Esophagus squamous epithelium (tissue), 5 donors: ENCODE measurements around the gene ISG15. TPM values are rescaled to one million over a fixed set of nuclear protein-coding genes. Genes with fewer than 3 reads are reported as not detected.

Experiments
- DNase-seq: peaks from one replicate; lab custom pipeline; 2025; lab: John Stamatoyannopoulos, UW
- H3K27ac ChIP-seq, 4 donors: fragments of 200-600 bp; sonication (generic); one replicate each; pipeline ENCODE4 v1.5.1; 2016 to 2019; ENCODE audit warnings: mild to moderate bottlenecking in 1 of 4
- H3K27me3 ChIP-seq, 4 donors: fragments of 200-600 bp; sonication (generic); 1 replicate in 3 of 4; 2 replicates in 1 of 4; pipeline versions ENCODE4 v1.5.1 to v1.6.0; 2017 to 2021; ENCODE audit warnings: antibody characterized with exemption in 1 of 4
- H3K36me3 ChIP-seq, 3 donors: fragments of 200-600 bp; sonication (generic); one replicate each; pipeline ENCODE4 v1.5.1; 2016 to 2019
- H3K4me1 ChIP-seq, 3 donors: fragments of 200-600 bp; sonication (generic); one replicate each; pipeline ENCODE4 v1.5.1; 2017 to 2019
- H3K4me3 ChIP-seq, 4 donors: fragments of 200-600 bp; sonication (generic); 1 replicate in 3 of 4; 2 replicates in 1 of 4; pipeline ENCODE4 v1.5.1; 2016 to 2019; ENCODE audit warnings: mild to moderate bottlenecking in 2 of 4, moderate library complexity in 1 of 4
- H3K9me3 ChIP-seq, 3 donors: fragments of 200-600 bp; sonication (generic); one replicate each; pipeline ENCODE4 v1.5.1; 2016 to 2019
- CTCF ChIP-seq, 6 experiments: fragments of 450-650 bp in 4 of 6; fragments of 200-600 bp in 2 of 6; sonication (generic) in 2 of 6; IDR thresholded peaks; one replicate each; pipeline ENCODE4 v1.5.1; 2016 to 2019; ENCODE audit warnings: antibody characterized with exemption in 6 of 6, mild to moderate bottlenecking in 4 of 6, moderate library complexity in 4 of 6
- POLR2A ChIP-seq, 4 donors: fragments of 450-650 bp; IDR thresholded peaks; one replicate each; pipeline ENCODE4 v1.6.1; 2017; ENCODE audit warnings: antibody characterized with exemption in 4 of 4, mild to moderate bottlenecking in 4 of 4, moderate library complexity in 3 of 4
- WGBS, 2 donors: methylation state at CpG; one replicate each; pipeline ENCODE4 v1.1.5; 2018; 5-methylcytosine and 5-hydroxymethylcytosine counted together
- intact Hi-C: fragments of 100-400 bp; cut with DNase I; formaldehyde crosslinking; loops from one replicate; pipeline ENCODE4 v1.15.0; 2022
- total RNA-seq, 4 donors: library from RNA; depleted of rRNA; stranded (reverse); fragments of >200 nt; gene quantifications; one replicate each; pipeline ENCODE4 v1.1.0, GENCODE V29; 2016
- donor health status: DM: yes; HTN: yes; CAD: no.

ISG15 gene
- total RNA-seq, 4 donors from 2014 or later = 7.2 to 44.3 (median 10.3) TPM

- intact Hi-C loops = no loop called here
- H3K4me1 ChIP-seq = peaks cover 10 to 11% (median 11%) of the 10 kb centered on the region in 3 donors
- H3K27ac ChIP-seq = no peak overlapping the region
- no peak overlapping the region for H3K4me3 ChIP-seq
- no peaks in the 10 kb centered on the region for H3K9me3 ChIP-seq
- H3K27me3 ChIP-seq = peaks cover 0 to 6% (median 0%) of the 10 kb centered on the region in 4 donors
- 95 to 97% methylated on average over 12 to 15 of the region's 34 CpGs for WGBS, 2 donors
- H3K36me3 ChIP-seq = peaks cover 0 to 69% (median 9%) of the 10 kb centered on the region in 3 donors
- DNase-seq = no peak
- TF ChIP-seq POLR2A (IDR thresholded peaks at IDR 0.05) = no peak
- TF ChIP-seq CTCF (IDR thresholded peaks at IDR 0.05) = no peak
Measured at GRCh38 chr1:1044455-1045078, 31.3 kb downstream of the ISG15 start.

- no peak for DNase-seq
- intact Hi-C loops = no loop called here
- Histone ChIP-seq H3K27me3 (peaks cover 0 to under 1% (median 0%) of the 10 kb centered on the region in 4 donors), H3K9me3 (no peaks in the 10 kb centered on the region), H3K4me1 (peaks cover 5 to 6% (median 5%) of the 10 kb centered on the region in 3 donors), H3K27ac (no peak overlapping the region), H3K4me3 (no peak overlapping the region), H3K36me3 (peaks cover 0 to 75% (median 14%) of the 10 kb centered on the region in 3 donors)
- no peak for TF ChIP-seq CTCF (IDR thresholded peaks at IDR 0.05)
- TF ChIP-seq POLR2A (IDR thresholded peaks at IDR 0.05) = no peak
- WGBS, 2 donors = 86 to 93% methylated on average over 12 to 18 of the region's 23 CpGs
Measured at GRCh38 chr1:1045129-1045528, 31.8 kb downstream of the ISG15 start.

GRCh38 chr1:1046243-1046642, 32.9 kb downstream of the ISG15 start:
- WGBS, 2 donors = 89% methylated on average over 3 of the region's 20 CpGs; no CpG with 5 or more reads in 1 of the 2 donors
- H3K27me3 ChIP-seq = no peaks in the 10 kb centered on the region
- intact Hi-C loops = no loop called here
- TF ChIP-seq POLR2A (IDR thresholded peaks at IDR 0.05) (no peak), CTCF (IDR thresholded peaks at IDR 0.05) (no peak)
- no peak overlapping the region for H3K4me3 ChIP-seq
- H3K36me3 ChIP-seq = peaks cover 0 to 86% (median 16%) of the 10 kb centered on the region in 3 donors
- H3K4me1 ChIP-seq = no peaks in the 10 kb centered on the region
- no peaks in the 10 kb centered on the region for H3K9me3 ChIP-seq
- H3K27ac ChIP-seq = no peak overlapping the region
- no peak for DNase-seq

DNA sequence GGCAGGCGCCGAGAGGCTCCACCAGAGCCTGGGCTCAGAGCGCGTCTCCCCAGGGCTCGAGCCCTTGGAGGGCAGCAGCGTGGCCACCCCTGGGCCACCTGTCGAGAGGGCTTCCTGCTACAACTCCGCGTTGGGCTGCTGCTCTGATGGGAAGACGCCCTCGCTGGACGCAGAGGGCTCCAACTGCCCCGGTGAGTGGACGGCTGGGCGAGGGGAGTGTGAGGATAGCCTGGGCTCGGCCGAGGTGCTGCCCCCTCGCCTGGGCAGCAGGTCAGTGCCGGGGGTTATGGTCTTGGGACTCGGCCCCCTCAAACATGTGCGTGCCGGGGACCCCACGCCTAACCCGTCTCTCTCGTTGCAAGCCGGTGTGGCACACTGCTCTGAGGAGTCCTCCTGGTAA, 33.5 kb downstream of the ISG15 start:
- Histone ChIP-seq H3K9me3 (no peaks in the 10 kb centered on the region), H3K27ac (no peak overlapping the region), H3K27me3 (no peaks in the 10 kb centered on the region), H3K4me3 (no peak overlapping the region), H3K4me1 (no peaks in the 10 kb centered on the region), H3K36me3 (peaks cover 0 to 91% (median 19%) of the 10 kb centered on the region in 3 donors)
- intact Hi-C loops = no loop called here
- no peak for TF ChIP-seq CTCF (IDR thresholded peaks at IDR 0.05)
- TF ChIP-seq POLR2A (IDR thresholded peaks at IDR 0.05) = no peak
- DNase-seq = no peak
- 93% methylated on average over 5 of the region's 26 CpGs; no CpG with 5 or more reads in 1 of the 2 donors for WGBS, 2 donors

- 100% methylated on average over 1 to 3 of the region's 19 CpGs for WGBS, 2 donors
- Histone ChIP-seq H3K36me3 (peaks cover 0 to 98% (median 19%) of the 10 kb centered on the region in 3 donors), H3K27ac (no peak overlapping the region), H3K9me3 (no peaks in the 10 kb centered on the region), H3K4me1 (no peaks in the 10 kb centered on the region), H3K4me3 (no peak overlapping the region), H3K27me3 (no peaks in the 10 kb centered on the region)
- TF ChIP-seq POLR2A (IDR thresholded peaks at IDR 0.05) (no peak), CTCF (IDR thresholded peaks at IDR 0.05) (no peak)
- intact Hi-C loops = no loop called here
- no peak for DNase-seq
Measured at GRCh38 chr1:1047407-1047806, 34.1 kb downstream of the ISG15 start.
